ENCODE measurements around the gene FYB1.
"Not testable (repeated sequence)": the region's sequence is repeated elsewhere in the genome, so short reads cannot be mapped to it uniquely, and the experiment has no call there.

The FYB1 gene, protein sequence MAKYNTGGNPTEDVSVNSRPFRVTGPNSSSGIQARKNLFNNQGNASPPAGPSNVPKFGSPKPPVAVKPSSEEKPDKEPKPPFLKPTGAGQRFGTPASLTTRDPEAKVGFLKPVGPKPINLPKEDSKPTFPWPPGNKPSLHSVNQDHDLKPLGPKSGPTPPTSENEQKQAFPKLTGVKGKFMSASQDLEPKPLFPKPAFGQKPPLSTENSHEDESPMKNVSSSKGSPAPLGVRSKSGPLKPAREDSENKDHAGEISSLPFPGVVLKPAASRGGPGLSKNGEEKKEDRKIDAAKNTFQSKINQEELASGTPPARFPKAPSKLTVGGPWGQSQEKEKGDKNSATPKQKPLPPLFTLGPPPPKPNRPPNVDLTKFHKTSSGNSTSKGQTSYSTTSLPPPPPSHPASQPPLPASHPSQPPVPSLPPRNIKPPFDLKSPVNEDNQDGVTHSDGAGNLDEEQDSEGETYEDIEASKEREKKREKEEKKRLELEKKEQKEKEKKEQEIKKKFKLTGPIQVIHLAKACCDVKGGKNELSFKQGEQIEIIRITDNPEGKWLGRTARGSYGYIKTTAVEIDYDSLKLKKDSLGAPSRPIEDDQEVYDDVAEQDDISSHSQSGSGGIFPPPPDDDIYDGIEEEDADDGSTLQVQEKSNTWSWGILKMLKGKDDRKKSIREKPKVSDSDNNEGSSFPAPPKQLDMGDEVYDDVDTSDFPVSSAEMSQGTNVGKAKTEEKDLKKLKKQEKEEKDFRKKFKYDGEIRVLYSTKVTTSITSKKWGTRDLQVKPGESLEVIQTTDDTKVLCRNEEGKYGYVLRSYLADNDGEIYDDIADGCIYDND
- total RNA-seq, result 122 to 373 (median 280) reads per million in 4 experiments

DNA sequence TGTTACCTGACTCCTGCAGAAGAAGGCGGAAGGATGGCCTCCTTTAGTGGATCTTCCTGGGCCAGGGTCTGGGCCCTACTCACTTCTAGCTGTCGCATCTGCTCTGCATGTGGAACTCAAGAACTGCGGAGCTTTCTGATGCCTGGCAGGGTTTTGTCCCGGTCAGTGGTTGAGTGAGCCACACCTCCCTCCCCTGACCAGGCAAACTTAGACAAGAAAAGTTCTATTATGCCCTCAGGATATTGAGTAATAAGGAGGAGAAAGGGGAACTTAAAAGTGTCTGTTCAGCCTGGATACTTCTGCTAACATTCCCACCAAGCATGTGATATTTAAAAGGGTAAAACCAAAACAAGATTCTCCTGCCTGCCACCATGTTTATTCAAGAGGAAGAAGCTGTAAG is at the start of gene FYB1:
FYB1 (minus strand) TSS at position 127 of the 400 bp plus-strand sequence. CDS start 16,603 bp downstream, outside the sequence.
- DNase-seq, result no peak

- DNase-seq, result no peak
Measured at GRCh38 chr5:39267186-39267585, 47.8 kb upstream of the FYB1 start.

- DNase-seq, result no peak
Measured at GRCh38 chr5:39266442-39266841, 47.1 kb upstream of the FYB1 start.

GRCh38 chr5:39264528-39264927 is 45.2 kb upstream of the FYB1 start:
- no peak for DNase-seq

GRCh38 chr5:39262981-39263380 is 43.6 kb upstream of the FYB1 start:
- no peak for DNase-seq

DNA sequence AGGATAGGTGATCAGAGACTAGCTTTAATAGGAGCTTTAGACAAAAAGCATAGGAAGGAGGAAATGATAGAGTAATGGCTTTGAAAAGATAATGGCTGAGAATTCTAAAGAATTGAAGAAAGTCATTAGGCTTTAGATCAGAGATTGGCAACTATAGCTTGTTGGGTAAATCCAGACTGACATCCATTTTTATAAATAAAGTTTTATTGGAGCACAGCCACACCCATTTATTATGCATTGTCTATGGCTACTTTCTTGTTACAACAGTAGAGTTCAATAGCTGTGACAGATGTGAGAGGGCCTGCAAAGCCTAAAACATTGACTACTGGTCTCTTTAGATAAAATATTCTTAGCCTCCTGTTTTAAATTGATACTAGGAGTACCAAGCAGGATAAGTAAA is 40.7 kb upstream of the FYB1 start:
- DNase-seq, result no peak

DNA sequence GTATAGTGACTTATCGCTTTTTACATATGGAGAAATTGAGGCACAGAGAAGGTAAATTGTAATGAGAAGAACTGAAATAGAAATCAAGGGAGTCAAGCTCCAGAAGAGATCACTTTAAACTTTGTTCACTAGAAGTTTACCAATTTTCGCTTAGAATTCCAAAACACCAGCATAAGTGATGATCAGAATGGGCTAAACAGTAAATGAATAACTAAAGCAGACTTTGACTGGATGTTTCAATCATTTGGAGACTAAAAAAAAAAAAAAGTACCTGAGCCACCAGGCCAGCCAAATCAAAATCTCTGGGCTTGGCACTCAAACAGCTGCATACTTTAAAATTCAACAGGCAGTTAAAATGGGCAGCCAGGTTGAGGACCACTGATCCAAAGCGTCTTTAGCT is 38.2 kb upstream of the FYB1 start:
- no peak for DNase-seq

DNA sequence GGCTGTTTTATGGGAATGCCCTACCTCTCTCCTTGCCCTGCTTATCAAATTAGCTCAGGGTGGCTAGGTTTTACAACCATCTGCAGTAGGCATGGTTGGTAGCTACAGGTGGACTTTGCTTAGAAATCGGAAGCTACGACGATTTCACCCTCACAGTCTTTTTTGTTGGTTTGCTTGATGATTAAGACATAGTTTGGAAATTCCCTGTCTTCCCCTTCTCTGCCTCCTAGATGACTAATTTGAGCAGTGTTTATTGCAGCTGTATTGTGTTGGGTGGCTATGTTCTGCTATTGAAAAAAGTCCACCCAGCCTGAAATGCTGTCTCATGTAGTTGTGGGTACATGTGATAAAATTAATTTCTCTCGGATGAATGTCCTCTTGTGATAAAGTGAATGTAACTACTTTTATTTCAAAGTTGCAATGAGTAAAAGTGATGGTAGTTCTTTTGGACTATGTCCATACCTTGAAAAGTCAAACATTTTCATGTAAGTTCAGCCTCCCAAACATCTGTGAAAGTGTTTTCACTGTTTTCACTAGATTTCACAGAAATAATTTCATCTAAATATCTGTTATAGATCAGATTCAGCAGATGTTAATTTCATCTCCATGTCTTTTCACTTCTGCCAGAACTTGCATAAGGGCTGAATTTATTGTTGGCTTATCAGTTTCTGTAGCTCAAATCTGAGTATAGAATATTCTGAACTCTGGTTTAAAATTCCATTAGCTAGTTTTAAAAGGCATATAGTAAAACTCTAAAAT is 37.3 kb upstream of the FYB1 start:
- no peak for DNase-seq

- DNase-seq, result no peak
Measured at GRCh38 chr5:39255406-39255805, 36.0 kb upstream of the FYB1 start.

DNA sequence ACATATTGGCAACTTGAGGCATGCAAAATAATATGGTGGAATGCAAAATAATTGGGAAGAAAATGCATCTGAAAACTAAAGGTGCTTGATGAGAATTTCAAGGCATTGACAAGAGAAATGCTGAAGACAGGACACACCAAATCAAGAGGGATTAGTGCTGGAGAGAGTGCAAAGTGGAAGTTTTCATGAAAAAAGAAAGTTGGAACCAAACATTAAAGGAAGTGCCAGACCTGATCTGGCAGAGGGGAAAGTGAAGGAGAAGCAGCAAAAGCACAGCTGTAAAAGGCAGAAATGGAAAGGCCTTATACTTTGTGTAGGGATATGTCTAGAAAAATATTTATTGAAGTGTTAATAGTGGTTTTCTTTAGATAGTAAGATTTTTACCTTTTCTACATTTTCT is 35.3 kb upstream of the FYB1 start:
- no peak for DNase-seq

- DNase-seq, result no peak
Measured at GRCh38 chr5:39253196-39253595, 33.8 kb upstream of the FYB1 start.

DNA sequence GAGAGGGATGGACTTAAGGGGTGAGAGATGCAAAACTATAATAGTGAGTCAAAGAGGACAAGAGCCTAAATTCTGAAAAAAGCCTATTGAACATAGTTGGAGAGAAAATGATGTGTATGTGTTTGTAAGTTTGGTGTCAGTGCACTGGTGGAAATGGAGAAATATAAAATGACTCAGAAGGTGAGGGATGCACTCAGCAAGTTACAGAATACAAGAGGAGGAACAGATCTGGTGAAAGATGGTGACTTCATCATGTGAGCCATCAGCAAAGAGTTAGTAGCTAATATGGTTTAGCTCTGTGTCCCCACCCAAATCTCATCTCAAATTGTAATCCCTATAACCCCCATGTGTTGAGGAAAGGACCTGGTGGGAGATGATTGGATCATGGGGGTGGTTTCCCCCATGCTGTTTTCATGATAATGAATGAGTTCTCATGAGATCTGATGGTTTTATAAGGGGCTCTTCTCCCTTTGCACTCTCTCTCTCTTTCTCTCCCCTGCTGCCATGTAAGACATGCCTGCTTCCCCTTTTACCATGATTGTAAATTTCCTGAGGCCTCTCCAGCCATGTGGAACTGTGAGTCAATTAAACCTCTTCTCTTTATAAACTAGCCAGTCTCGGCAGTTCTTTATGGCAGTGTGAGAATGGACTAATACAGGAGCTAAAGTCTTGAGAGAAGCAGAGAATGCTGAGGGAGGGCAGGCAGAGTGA is 30.4 kb upstream of the FYB1 start:
- DNase-seq, result no peak

- no peak for DNase-seq
Measured at GRCh38 chr5:39249069-39249468, 29.7 kb upstream of the FYB1 start.

GRCh38 chr5:39240750-39241149 is 21.4 kb upstream of the FYB1 start:
- DNase-seq, result no peak

- DNase-seq, result no peak
Measured at GRCh38 chr5:39238366-39239105, 19.2 kb upstream of the FYB1 start.

DNA sequence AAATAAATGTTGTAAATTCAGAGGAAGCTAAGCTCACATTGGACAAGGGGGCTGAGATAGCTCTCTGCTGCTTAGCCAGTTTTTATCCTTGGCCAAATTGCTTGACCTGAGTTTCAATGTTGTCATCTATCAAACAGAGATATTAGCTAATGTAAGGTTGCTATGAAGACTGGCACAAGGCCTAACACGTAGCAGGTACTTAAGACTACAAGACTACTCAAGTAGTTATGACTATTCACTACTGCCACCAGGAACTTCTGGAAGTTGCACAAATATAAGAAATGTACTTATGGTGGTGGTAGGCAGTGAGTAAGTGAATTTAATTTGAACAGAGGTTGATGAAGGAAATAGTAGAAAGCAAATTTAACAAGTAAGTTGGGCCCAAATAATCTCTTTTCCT is 17.4 kb upstream of the FYB1 start:
- DNase-seq, result no peak

DNA sequence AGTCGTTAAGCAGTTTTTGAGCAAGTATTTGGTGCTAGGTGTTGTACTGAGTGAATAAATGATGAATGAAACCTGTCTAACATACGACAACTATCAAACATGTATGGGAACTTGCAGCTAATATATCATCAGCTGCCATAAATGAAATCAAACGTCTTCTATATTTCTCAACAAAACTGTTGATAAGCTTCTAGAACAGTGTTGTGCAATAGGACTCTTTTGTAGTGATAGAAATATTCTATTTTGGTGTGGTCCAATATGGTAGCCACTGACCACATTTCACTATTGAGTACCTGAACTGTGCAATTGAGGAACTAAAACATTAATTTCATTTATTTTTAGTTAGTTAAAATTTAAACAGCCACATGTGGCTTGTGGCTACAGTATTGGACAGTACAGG is 16.3 kb upstream of the FYB1 start:
- no peak for DNase-seq

DNA sequence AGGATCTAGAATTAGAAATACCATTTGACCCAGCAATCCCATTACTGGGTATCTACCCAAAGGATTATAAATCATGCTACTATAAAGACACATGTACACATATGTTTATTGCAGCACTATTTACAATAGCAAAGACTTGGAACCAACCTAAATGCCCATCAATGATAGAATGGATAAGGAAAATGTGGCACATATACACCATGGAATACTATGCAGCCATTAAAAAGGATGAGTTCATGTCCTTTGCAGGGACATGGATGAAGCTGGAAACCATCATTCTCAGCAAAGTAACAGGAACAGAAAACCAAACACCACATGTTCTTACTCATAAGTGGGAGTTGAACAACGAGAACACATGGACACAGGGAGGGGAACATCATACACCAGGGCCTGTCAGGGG is 15.1 kb upstream of the FYB1 start:
- DNase-seq, result not testable (repeated sequence)

DNA sequence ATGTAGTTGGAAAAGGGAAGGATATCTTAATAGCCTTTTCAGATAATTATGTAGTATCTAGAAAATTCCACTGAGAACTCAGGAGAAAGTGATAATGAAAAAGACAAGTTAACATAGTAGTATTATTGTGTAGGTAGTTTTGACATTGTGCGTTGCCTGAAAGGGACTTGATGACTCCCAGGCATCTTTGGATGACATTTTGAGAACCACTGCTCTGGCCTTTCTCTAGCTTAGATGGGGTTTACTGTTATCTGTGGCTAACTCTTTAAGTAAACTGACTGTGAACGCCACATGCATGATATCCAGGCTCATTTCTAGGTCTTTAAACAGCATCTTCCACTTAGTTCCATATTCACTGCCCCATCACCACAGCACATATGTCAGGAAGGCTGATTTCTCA is 14.4 kb upstream of the FYB1 start:
- DNase-seq, result no peak

DNA sequence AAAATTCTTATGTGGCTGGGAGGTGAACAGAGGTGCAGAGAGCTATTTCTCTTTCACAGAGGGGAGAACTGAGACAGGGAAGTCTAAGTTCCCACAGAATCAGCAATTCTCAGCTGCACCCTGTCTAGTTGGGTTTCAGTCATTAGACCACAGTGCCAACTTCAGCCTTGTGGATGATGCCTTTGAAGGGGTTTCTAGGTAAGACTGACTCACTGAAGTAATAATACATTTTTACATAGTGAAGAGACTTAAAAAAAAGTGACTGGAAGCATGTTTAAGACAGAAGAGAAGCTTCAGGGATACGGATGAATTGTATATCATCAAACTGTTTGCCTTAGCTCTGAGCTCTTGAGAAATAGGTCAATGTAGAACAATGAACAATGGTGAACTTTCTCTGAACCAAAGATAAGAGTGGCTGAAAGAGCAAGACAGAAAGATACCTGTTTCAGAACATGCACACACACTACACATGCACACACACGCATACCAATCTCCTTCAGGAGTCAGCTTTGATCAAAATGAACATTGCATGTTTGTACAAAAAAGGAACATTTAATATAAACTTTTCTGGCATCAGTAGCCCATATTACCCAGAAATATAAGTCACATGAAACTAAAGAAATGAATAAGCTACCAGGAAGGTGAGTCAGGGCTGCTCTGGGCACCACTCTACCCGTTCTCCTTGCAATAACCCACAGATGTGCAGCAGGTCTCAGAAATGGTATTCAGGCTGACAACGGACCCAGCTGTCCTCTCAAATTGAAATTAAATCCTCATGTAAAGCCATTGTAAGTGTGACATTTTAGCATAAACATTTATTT is 12.6 kb upstream of the FYB1 start:
- no peak for DNase-seq

DNA sequence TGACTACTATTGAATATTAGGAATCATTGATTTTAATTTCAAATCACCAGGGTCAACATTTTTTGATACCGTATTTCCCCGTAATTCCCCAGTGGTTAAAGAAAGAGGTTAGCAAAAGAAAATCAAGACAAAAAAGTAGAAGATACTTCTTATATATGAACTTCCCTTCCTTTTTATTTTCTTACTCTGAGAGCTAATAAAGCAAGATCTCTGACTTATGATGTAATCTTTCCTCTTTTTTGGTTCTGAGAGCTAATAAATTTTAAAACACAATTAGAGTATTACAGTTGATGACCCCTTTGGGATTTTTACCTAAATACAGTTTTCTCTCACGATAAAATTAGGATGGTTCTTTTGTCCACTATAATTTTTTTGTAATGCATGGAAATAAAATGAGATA is 9.2 kb upstream of the FYB1 start:
- no peak for DNase-seq

Measured in effector CD8-positive, alpha-beta T cell (primary cell).